SK-N-SH (cell line): ENCODE data around the gene MPP7. TPM values are rescaled to one million over a fixed set of nuclear protein-coding genes. Genes with fewer than 3 reads are reported as not detected.

ENCODE experiments used
- CTCF ChIA-PET: fragments of 300-600, 350-600 bp; formaldehyde crosslinking; extraction: SDS; loops from one replicate; lab custom pipeline; 2021; lab: Yijun Ruan, JAX
- POLR2A ChIA-PET: fragments of 350-600 bp; sonication (Branson Sonifier 250); formaldehyde crosslinking; extraction: SDS; loops from one replicate; lab custom pipeline; 2020; ENCODE audit warnings: antibody characterized with exemption, inconsistent platforms; lab: Yijun Ruan, JAX
- DNase-seq: peaks from one replicate; pipeline ENCODE4 v3.0.0; 2012
- H2AFZ ChIP-seq: fragments of 200-600 bp; sonication (generic); 2 replicates; pipeline ENCODE4 v1.8.1; 2016; ENCODE audit warnings: antibody characterized with exemption, mild to moderate bottlenecking, low read depth
- H3F3A ChIP-seq: fragments of 200-600 bp; sonication (generic); replicated peaks from 2 replicates; pipeline ENCODE3; 2016; ENCODE audit warnings: antibody characterized with exemption, mild to moderate bottlenecking; ENCODE audit not compliant: insufficient read depth
- H3K27ac ChIP-seq, 2 experiments: fragments of 200-500 bp in 1 of 2; fragments of 200-600 bp in 1 of 2; sonication (Bioruptor generic) in 1 of 2; sonication (generic), shearing (Covaris generic) in 1 of 2; 2 replicates each; pipeline versions ENCODE4 v1.5.1 to v1.6.1; 2014 to 2016; ENCODE audit warnings: low read depth in 2 of 2, inconsistent platforms in 1 of 2, low read length in 1 of 2, mild to moderate bottlenecking in 1 of 2, mixed read lengths in 1 of 2
- H3K27me3 ChIP-seq: fragments of 200-600 bp; sonication (generic), shearing (Covaris generic); 2 replicates; pipeline ENCODE4 v1.6.1; 2016; ENCODE audit warnings: mixed run types; ENCODE audit not compliant: insufficient read depth
- H3K36me3 ChIP-seq, 2 experiments: fragments of 200-500 bp in 1 of 2; fragments of 200-600 bp in 1 of 2; sonication (Bioruptor generic) in 1 of 2; sonication (generic) in 1 of 2; replicated peaks in 1 of 2; 2 replicates each; pipeline versions ENCODE3 to v1.5.1; 2014 to 2016; ENCODE audit warnings: low read length in 1 of 2, mild to moderate bottlenecking in 1 of 2; ENCODE audit not compliant: insufficient read depth in 2 of 2, control insufficient read depth in 1 of 2
- H3K4me1 ChIP-seq, 2 experiments: fragments of 200-500 bp in 1 of 2; fragments of 200-600 bp in 1 of 2; sonication (Bioruptor generic) in 1 of 2; sonication (generic), shearing (Covaris generic) in 1 of 2; 2 replicates each; pipeline versions ENCODE4 v1.5.1 to v1.6.1; 2014 to 2016; ENCODE audit warnings: low read depth in 1 of 2, low read length in 1 of 2, mixed run types in 1 of 2; ENCODE audit not compliant: insufficient read depth in 2 of 2, control insufficient read depth in 1 of 2
- H3K4me2 ChIP-seq: fragments of 200-600 bp; sonication (generic), shearing (Covaris generic); 2 replicates; pipeline ENCODE4 v1.6.1; 2017; ENCODE audit warnings: mixed run types
- H3K4me3 ChIP-seq, 2 experiments: fragments of 200-500 bp in 1 of 2; fragments of 200-600 bp in 1 of 2; sonication (Bioruptor generic) in 1 of 2; sonication (generic), shearing (Covaris generic) in 1 of 2; 2 replicates each; pipeline versions ENCODE4 v1.5.1 to v1.8.1; 2014 to 2016; ENCODE audit warnings: low read depth in 2 of 2, inconsistent platforms in 1 of 2, low read length in 1 of 2, mild to moderate bottlenecking in 1 of 2, mixed read lengths in 1 of 2, moderate library complexity in 1 of 2
- H3K79me2 ChIP-seq: fragments of 200-600 bp; sonication (generic); 2 replicates; pipeline ENCODE4 v1.8.1; 2017; ENCODE audit warnings: mild to moderate bottlenecking; ENCODE audit not compliant: insufficient read depth
- H3K9ac ChIP-seq: fragments of 200-600 bp; sonication (generic); 2 replicates; pipeline ENCODE4 v1.6.1; 2017; ENCODE audit warnings: mixed run types
- H3K9me2 ChIP-seq: fragments of 200-600 bp; sonication (generic); 2 replicates; pipeline ENCODE4 v1.6.1; 2017; ENCODE audit warnings: mixed run types
- H3K9me3 ChIP-seq: fragments of 200-600 bp; sonication (generic); 2 replicates; pipeline ENCODE4 v1.6.1; 2017; ENCODE audit warnings: mixed run types, mild to moderate bottlenecking, moderate library complexity
- H4K20me1 ChIP-seq: fragments of 200-600 bp; sonication (generic); 2 replicates; pipeline ENCODE4 v1.6.1; 2017; ENCODE audit warnings: mild to moderate bottlenecking, mixed run types; ENCODE audit not compliant: insufficient read depth
- CHD2 ChIP-seq: fragments of 150-350 bp; IDR thresholded peaks from 2 replicates; pipeline ENCODE4 v1.6.1; 2018; ENCODE audit warnings: low read length; ENCODE audit not compliant: partially characterized antibody
- EZH2phosphoT487 ChIP-seq: fragments of 200-600 bp; sonication (generic); IDR thresholded peaks from 2 replicates; pipeline ENCODE4 v1.6.1; 2017; ENCODE audit warnings: low read depth, mixed run types, mild to moderate bottlenecking, antibody characterized with exemption, moderate library complexity, borderline replicate concordance
- FOXJ3 ChIP-seq: sonication (generic); formaldehyde crosslinking; IDR thresholded peaks from 2 replicates; pipeline ENCODE4 v1.5.1; 2020; ENCODE audit warnings: mild to moderate bottlenecking, missing genetic modification reagents
- FOXM1 ChIP-seq: IDR thresholded peaks from 2 replicates; pipeline ENCODE4 v1.4.0; 2012; ENCODE audit warnings: low read depth, mild to moderate bottlenecking
- GABPA ChIP-seq: IDR thresholded peaks from 2 replicates; pipeline ENCODE4 v1.4.0; 2012; ENCODE audit warnings: low read depth, mild to moderate bottlenecking
- JUND ChIP-seq: IDR thresholded peaks from 2 replicates; pipeline ENCODE4 v1.4.0; 2012
- MXI1 ChIP-seq: IDR thresholded peaks from 2 replicates; pipeline ENCODE4 v1.6.1; 2012; ENCODE audit warnings: mild to moderate bottlenecking, low read depth, low read length, improper control_type of control experiment
- POLR2AphosphoS5 ChIP-seq: IDR thresholded peaks from 2 replicates; pipeline ENCODE4 v1.6.1; 2012; ENCODE audit warnings: low read depth, low read length
- RFX5 ChIP-seq: IDR thresholded peaks from 2 replicates; pipeline ENCODE4 v1.6.1; 2012; ENCODE audit warnings: mild to moderate bottlenecking, improper control_type of control experiment, low read length
- RXRA ChIP-seq: IDR thresholded peaks from 2 replicates; pipeline ENCODE4 v1.4.0; 2012; ENCODE audit warnings: low read depth, mild to moderate bottlenecking, borderline replicate concordance
- SIN3A ChIP-seq: IDR thresholded peaks from 2 replicates; pipeline ENCODE4 v1.6.1; 2012; ENCODE audit warnings: low read depth, mild to moderate bottlenecking, low read length, moderate library complexity, borderline replicate concordance
- SMC3 ChIP-seq: IDR thresholded peaks from 2 replicates; pipeline ENCODE4 v1.6.1; 2012; ENCODE audit warnings: low read depth, low read length, improper control_type of control experiment
- TCF12 ChIP-seq: IDR thresholded peaks from 2 replicates; pipeline ENCODE4 v1.4.0; 2012
- USF1 ChIP-seq: IDR thresholded peaks from 2 replicates; pipeline ENCODE4 v1.4.0; 2012; ENCODE audit warnings: low read depth, borderline replicate concordance
- USF2 ChIP-seq: fragments of 150-350 bp; IDR thresholded peaks from 2 replicates; pipeline ENCODE4 v1.6.1; 2017; ENCODE audit warnings: antibody characterized with exemption, low read length, low read depth, borderline replicate concordance
- YY1 ChIP-seq: IDR thresholded peaks from 2 replicates; pipeline ENCODE4 v1.4.0; 2012; ENCODE audit warnings: low read depth, mild to moderate bottlenecking
- WGBS: methylation state at CpG from one replicate; pipeline ENCODE4 v1.1.6; 2017; ENCODE audit warnings: low lambda C conversion rate; 5-methylcytosine and 5-hydroxymethylcytosine counted together
- polyA plus RNA-seq, 3 experiments: library from polyadenylated mRNA; depleted of rRNA; stranded (reverse); fragments of >200 nt; gene quantifications; 2 replicates each; pipeline ENCODE4 v1.2.3, GENCODE V29; 2012
- TF ChIP-seq, protein P1 (sequence below): IDR thresholded peaks from 2 replicates; pipeline ENCODE4 v1.6.1; 2012; ENCODE audit warnings: mild to moderate bottlenecking, low read depth, low read length, moderate library complexity
- TF ChIP-seq, protein P2 (sequence below): IDR thresholded peaks from 2 replicates; pipeline ENCODE4; 2012
- TF ChIP-seq, protein P3 (sequence below): IDR thresholded peaks from 2 replicates; pipeline ENCODE4 v1.4.0; 2012; ENCODE audit warnings: low read depth, borderline replicate concordance

MPP7 gene
- polyA plus RNA-seq, 1 of the 3 experiments (the other 2 are of a cell fraction), result not detected

DNA sequence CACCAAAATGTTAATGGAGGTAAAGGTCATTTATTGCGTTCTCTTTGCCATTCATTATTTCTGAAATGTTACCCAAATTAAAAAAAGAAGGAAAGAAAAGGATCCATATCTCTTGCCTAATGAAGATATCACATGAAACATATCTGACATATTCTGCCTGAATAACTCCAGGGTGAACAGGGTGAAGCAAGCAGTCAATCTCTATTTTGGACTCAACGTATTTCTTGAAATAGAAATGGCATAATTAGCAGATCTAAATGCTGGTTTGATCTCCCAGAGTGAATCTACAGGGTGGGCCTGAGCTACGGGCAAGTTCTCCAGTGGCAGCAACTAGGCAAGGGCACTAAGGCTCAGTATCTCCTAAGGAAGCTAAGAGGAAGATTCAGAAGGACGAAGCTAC lies 24.0 kb downstream of the MPP7 start (continued):
- TF ChIP-seq, protein P1, sequence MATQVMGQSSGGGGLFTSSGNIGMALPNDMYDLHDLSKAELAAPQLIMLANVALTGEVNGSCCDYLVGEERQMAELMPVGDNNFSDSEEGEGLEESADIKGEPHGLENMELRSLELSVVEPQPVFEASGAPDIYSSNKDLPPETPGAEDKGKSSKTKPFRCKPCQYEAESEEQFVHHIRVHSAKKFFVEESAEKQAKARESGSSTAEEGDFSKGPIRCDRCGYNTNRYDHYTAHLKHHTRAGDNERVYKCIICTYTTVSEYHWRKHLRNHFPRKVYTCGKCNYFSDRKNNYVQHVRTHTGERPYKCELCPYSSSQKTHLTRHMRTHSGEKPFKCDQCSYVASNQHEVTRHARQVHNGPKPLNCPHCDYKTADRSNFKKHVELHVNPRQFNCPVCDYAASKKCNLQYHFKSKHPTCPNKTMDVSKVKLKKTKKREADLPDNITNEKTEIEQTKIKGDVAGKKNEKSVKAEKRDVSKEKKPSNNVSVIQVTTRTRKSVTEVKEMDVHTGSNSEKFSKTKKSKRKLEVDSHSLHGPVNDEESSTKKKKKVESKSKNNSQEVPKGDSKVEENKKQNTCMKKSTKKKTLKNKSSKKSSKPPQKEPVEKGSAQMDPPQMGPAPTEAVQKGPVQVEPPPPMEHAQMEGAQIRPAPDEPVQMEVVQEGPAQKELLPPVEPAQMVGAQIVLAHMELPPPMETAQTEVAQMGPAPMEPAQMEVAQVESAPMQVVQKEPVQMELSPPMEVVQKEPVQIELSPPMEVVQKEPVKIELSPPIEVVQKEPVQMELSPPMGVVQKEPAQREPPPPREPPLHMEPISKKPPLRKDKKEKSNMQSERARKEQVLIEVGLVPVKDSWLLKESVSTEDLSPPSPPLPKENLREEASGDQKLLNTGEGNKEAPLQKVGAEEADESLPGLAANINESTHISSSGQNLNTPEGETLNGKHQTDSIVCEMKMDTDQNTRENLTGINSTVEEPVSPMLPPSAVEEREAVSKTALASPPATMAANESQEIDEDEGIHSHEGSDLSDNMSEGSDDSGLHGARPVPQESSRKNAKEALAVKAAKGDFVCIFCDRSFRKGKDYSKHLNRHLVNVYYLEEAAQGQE, result no peak

DNA sequence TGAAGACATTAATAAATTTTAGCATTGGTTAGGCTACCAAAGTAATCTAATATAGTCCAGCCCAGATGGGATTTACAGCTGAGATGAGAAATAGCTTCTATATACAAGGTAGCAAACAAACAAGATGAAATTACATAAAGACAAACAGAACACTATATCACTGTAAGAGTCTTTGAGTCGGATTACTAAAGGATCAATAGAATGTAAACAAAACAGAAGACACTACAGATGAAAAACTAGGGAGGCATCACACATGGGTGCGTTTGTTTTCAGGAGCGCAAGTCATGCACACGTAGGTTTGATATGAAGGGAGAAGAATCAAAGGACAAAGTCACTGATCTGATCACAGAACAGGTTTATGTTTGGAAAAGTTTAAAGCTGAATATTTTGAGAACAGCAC lies 26.5 kb downstream of the MPP7 start:
- Histone ChIP-seq H3K9me3 (no peaks in the 10 kb centered on the region), H3K4me2 (no peak overlapping the region), H4K20me1 (no peaks in the 10 kb centered on the region), H3F3A (no peaks in the 10 kb centered on the region), H3K4me3 (no peak overlapping the region), H3K9me2 (no peaks in the 10 kb centered on the region), H3K27me3 (peaks cover 14% of the 10 kb centered on the region; the same call in 1 of the 2 replicates), H3K27ac (no peak overlapping the region), H2AFZ (no peak overlapping the region), H3K36me3 (no peaks in the 10 kb centered on the region), H3K79me2 (no peaks in the 10 kb centered on the region), H3K4me1 (no peaks in the 10 kb centered on the region), H3K9ac (no peak overlapping the region)
- DNase-seq, result no peak
- ChIA-PET CTCF (no interaction called here), POLR2A (no interaction called here)
- WGBS, result 57% methylated on average over 4 of the region's 4 CpGs
- TF ChIP-seq CHD2 (no peak), POLR2AphosphoS5 (no peak), JUND (no peak), RFX5 (no peak), FOXM1 (no peak), USF2 (no peak), GABPA (no peak), SIN3A (no peak), EZH2phosphoT487 (no peak), TCF12 (no peak), FOXJ3 (no peak), YY1 (no peak), USF1 (no peak), MXI1 (no peak), SMC3 (no peak), RXRA (no peak)
- TF ChIP-seq, protein P2, sequence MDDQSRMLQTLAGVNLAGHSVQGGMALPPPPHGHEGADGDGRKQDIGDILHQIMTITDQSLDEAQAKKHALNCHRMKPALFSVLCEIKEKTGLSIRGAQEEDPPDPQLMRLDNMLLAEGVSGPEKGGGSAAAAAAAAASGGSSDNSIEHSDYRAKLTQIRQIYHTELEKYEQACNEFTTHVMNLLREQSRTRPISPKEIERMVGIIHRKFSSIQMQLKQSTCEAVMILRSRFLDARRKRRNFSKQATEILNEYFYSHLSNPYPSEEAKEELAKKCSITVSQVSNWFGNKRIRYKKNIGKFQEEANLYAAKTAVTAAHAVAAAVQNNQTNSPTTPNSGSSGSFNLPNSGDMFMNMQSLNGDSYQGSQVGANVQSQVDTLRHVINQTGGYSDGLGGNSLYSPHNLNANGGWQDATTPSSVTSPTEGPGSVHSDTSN, result no peak
- TF ChIP-seq, protein P3, sequence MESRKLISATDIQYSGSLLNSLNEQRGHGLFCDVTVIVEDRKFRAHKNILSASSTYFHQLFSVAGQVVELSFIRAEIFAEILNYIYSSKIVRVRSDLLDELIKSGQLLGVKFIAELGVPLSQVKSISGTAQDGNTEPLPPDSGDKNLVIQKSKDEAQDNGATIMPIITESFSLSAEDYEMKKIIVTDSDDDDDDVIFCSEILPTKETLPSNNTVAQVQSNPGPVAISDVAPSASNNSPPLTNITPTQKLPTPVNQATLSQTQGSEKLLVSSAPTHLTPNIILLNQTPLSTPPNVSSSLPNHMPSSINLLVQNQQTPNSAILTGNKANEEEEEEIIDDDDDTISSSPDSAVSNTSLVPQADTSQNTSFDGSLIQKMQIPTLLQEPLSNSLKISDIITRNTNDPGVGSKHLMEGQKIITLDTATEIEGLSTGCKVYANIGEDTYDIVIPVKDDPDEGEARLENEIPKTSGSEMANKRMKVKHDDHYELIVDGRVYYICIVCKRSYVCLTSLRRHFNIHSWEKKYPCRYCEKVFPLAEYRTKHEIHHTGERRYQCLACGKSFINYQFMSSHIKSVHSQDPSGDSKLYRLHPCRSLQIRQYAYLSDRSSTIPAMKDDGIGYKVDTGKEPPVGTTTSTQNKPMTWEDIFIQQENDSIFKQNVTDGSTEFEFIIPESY, result no peak
